NAMALWA (cell line): Measurements from ENCODE around the gene PDIK1L.

Experiments
- DNase-seq: peaks from one replicate; pipeline ENCODE4 v3.0.0-alpha.2; 2015; ENCODE audit warnings: low spot score

PDIK1L gene

DNA sequence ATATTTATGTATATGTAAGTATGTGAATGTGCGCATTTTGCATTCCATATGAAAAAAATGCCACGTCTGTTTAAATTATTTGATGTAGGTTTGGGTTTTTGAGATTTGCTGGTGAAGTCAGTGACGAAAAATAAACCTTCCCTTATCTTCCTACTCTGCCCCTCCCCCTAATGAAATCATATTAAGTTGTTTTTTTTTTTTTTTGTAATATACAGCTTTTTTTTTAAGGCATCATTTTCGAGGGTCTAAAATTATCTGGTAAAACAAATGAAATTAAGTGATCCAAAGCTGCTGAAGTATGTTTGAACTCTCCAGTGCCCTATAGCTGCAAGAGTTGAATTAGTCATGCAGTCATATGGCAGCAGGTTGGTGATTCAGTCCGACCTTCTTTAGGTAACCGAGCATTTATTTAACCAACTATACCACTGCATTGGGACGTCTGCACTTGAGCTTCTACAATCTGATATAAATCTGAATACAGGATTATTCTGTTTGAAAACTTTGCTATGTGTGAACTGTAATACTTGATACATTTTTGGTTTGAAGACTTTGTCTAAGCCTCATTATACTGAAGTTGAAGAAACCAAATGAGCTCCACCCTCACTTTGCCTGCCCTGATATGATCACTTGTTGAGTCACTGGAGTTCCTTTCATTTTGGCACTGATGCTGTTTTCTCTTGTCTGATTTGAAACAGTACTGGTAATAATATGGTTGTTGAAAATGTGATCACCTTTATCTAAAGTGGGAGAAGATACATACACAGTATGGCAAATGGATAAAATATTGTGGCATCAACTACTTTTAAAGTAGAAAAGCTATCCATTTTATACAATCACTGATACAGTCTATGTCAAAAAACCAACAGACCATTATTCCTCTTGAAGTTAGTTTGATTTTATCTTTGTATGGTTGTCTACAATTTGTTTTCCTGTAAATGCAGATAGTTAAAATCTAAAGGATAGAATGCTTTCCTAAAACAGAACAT, 11.7 kb downstream of the PDIK1L start:
- DNase-seq = no peak

DNA sequence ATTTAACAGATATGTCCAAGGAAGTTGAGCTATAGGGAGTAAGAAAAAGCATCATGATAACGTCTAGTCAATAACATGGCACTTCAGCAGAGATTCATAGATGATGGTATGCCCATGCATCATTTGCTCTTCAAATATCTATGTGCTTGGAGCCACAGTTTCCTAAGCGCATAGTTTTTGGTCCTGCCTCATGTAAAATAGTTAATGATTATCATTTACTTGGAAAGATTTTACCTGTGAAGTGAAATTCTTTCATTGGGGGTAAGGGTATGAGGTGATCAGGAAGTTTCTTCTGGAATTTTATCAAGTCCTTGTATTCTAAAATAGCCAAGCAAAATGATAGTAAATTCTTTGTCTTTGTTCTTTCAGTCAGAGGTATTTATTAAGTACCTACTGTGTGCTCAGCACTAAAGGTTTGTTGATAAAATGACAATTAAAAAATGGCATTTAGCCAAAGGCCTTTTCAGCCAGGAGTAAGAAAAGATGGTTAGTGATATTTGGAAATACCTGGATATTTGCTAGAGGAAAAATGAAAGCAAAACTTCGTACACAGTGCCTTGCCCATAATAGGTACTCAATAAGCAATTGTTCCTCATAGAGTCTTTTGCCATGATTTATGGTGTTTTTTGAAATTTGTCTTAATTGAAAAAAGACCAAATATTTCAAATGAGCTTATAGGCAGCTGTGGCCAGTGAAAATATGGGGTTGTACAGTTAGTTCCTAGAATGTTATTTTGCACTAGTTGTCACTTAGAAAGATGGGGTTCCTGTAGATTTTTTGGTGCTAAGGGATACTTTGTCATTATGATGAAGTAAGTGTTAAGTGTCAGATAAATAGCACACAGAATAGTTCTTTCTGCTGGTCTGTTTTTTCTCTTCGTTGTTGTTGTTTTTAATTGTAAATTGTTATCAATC, 13.1 kb downstream of the PDIK1L start:
- no peak for DNase-seq

DNA sequence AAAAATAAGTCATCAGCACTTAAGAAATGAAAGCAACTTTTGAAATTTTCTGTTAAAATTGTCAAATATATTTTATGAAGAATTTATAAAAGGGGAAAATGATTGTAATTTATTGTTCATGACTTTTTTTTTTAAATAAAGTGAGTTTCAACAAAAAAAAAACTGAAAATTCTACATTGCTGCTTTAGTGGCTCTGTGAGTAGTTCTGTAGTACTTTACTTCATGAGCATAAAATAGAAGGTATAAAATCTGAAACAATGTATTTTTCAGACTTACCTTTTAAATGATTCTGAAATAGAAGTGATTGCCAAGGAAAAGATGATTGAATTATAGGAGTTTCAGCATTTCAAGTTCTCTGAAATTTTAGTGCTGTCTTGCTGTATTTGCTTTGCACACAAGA, 13.8 kb downstream of the PDIK1L start:
- DNase-seq = no peak

DNA sequence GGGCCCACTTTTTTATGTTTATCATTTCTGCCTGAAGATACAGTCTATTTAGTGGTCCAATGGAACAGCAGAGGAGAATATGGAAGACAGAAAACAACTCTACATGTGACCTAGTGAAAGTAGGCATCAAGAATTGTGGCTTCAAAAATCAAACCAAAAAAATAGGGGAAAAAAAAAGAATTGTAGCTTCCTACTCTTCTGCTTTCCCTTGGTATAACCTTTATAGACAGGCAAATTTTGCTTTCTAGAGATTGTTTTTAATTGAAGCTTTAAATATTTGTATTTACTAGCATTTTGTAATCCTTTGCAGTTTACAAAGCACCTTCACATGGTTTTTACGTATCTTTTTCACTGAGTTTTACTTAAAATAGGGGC, 14.3 kb downstream of the PDIK1L start:
- no peak for DNase-seq

DNA sequence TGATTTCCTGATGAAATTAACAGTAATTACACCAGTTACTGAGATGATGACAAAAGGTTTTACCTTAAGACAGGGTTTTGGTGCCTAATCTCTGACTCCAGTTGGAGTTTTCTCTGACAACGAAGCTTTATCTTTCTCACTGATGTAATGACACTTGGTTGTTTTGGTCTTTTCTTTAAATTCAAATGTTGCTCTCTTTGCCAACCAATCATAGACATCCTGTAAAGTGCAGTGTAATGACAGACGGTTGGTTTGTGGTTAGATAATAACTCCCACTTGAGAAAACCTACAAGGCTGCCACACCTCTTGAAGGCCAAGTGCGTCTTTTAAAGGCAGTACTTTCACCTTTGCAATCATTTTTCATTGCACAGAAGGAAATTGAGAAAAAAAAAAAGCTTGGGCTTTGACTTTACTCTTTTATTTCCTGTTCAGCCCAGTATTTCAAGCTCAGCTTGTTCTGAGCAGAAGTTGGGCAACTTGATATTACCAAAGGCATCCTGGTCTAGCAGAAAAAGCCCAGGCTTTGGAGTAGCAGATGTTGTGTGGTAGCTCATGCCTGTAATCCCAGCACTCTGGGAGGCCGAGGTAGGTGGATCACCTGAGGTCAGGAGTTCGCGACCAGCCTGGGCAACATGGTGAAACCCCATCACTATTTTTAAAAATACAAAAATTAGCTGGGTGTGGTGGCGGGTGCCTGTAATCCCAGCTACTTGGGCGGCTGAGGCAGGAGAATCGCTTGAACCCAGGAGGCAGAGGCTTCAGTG, 14.9 kb downstream of the PDIK1L start:
- DNase-seq = peak; percentile 90

DNA sequence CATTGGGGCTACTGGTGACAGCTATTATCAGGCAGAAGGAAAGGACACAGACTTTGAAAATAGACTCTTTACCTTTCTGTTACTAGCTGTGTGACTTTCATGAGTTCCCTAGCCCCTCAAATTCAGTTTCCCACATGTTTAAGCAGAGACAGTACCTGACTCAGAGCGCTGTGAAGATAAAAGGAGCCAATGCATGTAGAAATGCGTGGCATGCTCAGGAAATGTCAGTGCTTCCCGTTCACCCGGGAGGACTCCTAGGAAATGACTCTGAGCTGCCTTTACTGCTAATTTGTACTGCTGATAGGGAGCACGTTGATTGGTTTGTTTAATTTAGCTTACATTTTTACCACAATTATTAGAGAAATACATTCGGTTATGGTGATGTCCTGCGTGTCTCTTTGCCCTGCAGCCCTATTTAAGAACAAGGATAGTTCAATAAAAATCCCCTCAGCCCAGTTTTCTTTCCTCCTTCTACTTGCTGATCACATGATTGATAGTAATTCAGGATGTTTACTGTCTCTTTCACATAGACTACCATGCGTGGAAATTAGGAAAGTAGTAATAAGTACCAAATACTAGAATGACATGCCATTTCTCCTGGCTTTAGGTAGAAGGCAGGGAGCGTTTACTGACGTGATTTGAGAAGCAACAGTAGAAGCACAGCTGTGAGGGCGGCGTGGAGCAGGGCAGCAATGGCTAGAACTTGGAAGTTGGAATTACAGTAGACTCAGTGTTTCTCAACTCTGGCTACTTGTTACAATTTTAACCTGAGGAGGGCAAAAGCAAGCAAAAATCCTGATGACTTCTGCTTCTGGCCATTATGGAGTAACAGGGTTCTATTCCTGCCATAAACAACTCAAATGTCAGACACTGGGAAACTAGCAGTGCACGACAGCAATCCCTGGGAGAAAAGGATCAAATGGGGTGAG, 15.9 kb downstream of the PDIK1L start:
- DNase-seq = no peak

DNA sequence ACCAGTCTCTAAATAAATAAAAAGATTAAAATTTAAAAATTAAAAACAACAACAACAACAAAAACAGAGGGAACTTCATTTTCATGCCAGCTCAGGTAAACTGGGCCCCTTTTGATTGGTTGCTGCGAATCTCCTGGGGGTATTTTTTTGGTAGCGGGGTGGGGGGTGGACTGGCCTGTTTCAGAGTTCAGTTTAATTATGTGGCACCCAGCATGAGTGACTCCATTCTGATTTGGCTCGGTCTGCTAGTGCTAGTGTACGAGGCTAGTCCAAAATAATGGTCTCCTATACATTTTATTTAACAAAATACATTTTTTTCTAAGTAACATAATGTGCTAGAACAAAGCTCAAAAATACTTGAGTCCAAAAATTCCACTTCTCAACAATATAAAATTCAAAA, 18.2 kb downstream of the PDIK1L start:
- no peak for DNase-seq

DNA sequence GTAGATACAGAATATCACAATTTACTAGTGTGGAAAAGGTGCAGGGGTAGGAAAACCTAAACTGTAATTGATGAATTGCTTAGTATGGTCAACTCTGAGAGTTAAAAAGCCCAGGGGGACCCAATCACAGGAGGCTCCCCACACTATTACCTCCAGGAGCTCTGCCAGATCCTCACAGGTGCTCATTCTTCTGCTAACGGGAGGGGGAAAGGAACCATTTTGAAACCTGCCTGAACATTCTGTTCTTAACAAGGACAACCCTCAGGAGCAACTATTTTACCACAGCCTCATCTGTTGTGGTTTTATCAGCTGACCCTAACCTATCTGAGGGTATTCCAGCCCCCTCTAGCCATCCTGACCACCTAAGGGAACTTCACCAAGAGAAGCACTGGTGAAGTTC, 19.1 kb downstream of the PDIK1L start:
- no peak for DNase-seq

DNA sequence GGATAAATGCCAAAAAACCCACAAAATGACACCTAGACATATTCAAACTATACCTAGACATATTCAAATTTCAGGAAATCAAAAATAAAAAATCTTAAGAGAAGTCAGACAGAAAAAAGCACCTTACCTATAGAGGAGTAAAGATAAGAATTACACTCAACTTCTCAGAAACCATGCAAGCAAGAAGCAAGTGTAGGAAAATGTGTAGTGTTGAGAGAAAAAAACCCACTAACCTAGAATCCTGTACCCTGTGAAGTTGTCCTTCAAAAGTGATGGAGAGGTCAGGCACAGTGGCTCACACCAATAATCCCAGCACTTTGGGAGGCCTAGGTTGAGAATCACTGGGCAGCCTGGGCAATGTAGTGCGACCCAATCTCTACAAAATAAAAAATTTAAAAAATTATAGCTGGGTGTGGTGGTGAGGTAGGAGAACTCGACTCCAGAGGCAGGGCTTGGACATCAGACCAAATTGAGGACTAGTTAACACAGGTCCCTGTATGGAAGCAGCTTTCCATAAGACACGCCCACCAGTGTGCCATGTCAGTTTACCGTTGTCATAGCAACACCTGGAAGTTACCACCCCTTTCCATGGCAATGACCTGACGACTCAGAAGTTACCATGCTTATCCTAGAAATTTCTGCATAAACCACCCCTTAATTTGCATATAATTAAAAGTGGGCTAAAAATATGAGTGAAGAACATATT, 20.7 kb downstream of the PDIK1L start:
- DNase-seq = peak; percentile 59

DNA sequence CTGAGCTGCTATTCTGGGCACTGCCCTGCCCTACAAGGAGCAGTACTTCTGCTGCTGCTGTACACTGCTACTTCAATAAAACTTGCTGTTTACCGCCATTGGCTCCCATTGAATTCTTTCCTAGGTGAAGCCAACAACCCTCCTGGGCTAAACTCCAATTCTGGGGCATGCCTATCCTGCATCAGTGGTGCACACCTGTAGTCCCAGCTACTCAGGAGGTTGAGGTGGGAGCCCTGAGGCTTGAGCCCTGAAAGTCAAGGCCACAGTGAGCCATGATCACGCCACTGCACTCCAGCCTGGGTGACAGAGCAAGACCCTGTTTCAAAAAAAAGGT, 21.2 kb downstream of the PDIK1L start:
- no peak for DNase-seq

DNA sequence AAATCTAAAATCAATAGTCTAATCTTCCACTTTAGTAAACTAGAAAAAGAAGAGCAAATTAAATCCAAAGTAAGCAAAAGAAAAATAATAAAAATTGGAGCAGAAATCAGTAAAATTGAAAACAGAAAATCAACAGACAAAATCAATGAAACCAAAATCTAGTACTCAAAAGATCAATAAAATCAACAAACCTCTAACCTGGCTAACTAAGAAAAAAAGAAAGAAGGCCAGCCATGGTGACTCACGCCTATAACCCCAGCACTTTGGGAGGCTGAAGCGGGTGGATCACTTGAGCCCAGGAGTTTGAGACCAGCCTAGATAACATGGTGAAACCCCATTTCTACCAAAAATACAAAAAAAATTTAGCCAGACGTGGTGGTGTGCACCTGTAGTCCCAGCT, 22.8 kb downstream of the PDIK1L start:
- DNase-seq = no peak

DNA sequence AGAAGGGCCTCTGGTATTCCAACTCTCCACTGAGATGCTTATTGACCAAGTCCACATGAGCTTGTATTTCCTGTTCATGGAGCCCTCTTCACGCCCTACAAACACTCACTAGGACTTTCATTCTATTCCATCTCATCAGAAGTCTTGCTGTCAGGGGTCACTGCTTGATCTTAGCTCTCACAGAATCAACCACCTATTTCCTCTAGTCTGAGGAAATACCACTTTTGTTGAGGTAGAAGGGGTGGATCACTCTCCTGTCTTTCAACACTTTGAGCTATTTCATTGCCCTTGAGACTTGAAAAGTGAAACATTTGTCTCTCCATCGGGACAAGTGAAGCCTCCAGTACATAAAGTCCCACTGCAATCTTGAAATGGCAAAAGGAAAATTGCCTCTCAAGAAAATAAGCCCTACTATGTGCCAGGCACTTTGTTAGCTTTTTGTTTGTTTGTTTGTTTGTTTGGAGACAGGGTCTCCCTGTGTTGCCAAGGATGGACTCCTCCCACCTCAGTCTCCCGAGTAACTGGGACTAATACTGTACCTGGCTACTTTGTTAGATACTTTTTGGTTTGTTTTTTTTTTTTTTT, 27.4 kb downstream of the PDIK1L start:
- DNase-seq = no peak

DNA sequence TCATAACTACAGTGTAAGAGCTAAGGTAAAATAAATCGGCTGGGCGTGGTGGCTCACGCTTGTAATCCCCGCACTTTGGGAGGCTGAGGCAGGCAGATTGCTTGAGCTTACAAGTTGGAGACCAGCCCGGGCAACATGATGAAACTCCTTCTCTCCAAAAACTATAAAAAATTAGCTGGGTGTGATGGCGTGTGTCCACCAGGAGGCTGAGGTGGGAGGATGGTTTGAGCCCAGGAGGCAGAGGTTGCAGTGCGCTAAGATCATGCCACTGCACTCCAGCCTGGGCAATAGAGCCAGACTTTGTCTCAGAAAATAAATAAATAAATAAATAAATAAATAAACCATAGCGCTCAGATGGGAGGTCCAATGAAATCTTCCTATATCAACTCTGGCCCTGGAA, 30.5 kb downstream of the PDIK1L start:
- DNase-seq = no peak

DNA sequence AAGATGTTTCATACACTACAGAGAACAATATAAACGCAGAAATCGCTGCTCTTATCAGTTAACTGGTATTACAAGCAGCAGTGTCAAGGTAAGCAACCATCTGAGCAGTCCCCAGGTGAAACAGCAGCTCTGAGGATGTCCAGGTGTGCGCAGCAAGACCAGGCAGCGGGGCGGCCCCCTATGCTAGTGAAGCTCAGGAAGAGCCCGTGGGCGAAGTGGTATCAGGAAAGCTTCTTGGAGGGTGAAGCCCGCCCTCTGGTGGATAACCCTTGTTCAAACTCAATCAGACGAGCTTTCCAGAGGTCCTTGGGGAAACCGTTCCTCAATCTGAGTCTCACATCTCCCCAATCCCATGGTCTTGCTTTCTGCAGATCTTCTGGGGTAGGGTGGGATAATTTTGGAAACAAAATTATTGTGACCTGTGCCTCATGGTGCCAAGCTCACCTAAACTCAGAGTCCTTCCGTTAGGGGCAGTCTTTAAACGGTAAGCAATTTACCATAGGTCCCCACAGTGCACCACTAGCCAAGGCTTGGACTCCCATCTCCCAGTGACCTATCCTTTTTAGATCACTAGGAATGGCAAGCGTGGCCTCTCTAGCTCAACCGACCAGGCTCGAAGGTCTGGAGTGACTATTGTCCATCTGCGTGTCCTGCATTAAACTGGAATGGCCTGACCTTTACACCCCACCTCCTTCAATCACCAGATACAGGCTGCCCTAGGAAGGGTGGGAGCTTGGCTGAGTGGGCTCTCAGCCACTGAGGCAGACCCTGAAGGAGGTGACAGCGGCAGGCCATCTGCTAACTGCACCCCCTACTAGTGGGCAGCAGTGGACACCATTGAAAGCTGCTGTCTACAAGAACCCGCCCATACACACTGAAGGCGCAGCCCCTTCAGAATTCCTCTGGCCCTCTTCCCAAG, 33.7 kb downstream of the PDIK1L start:
- peak; percentile 88 for DNase-seq

DNA sequence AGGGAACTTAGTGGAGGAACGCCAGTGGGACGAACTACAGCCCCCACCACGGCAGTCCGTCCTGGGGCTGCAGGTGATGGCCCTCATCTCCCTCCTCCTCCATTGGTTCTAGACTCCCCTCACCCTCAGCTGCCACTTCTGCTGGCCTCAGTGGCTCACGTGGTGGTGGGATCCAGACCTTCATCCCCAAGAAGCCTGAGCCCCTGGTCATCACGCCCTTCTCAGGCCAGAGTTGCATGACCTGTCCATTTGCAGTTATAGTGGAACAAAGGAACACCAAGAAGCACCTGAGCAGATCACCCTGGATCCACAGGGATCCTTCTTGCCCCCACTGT, 34.3 kb downstream of the PDIK1L start:
- DNase-seq = no peak

DNA sequence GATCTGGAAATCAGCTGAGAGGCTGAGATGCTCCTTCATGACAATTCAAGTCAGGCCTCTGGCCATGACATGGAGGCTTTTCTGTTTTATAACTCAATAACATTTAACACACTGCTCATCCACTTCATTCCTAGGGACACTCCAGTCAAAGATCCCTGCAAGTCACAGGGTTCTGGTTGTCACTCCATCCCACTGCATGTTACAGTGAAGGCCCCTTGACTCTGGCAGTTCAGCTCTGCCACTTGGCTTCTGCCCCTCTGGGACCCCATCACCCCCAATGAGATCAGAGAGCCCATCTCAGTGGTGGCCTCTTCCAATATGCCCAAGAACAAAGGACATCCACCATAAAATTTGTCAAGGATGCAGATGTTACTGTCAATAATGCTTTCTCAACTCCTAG, 37.3 kb downstream of the PDIK1L start:
- no peak for DNase-seq

DNA sequence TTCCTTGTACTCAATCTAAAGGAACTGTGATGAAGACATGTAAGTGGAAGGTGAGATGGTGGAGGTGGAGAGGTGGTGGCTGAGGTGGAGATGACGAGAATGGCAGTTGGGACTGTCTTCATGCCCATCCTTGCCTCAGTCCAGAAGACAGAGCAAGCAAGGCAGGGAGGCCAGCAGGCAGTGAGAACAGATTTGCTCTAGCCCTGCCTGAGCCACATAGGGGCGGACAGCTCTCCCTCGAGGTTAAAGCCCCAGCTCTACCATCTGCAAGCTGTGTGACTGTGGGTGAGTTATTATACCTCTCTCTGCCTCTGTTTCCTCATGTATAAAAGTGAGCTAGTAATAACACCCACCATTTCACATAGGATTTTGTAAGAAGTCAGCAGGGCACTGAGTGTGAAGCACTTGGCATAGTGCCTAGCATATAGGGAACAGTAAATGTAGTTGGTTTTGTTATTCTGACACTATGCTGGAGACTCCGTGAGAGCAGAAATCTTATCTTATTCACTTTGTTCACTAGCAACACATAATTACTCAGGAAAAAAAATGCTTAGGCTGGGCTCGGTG, 42.4 kb downstream of the PDIK1L start:
- no peak for DNase-seq

DNA sequence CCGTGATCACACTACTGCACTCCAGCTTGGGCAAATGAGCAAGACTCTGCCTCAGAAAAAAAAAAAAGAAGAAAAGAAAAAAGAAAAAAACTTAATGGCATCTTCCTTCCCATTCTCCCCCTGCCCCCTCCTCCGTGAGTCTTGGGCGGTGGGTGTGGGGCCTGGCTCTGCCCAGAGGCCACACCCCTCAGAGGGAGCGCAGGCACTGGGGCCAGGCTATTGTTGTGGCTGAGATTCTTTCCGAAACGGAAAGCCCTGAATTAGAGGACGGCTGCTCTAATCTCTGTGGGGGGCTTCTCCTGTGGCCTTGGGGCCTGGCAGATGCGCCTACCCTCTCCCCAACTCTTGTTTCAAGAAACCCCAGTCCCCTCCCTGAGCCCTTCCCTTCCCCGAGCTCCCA, 43.1 kb downstream of the PDIK1L start:
- no peak for DNase-seq
